HG02642 (cell line): Measurements from ENCODE around the gene PPP1CA.

ENCODE experiments used
- ATAC-seq: cut with Tn5 transposase; IDR thresholded peaks from one replicate; pipeline ENCODE4 v1.9.1; 2021; ENCODE audit warnings: mild to moderate bottlenecking; ENCODE audit not compliant: unreplicated experiment, poor library complexity

The PPP1CA gene

DNA sequence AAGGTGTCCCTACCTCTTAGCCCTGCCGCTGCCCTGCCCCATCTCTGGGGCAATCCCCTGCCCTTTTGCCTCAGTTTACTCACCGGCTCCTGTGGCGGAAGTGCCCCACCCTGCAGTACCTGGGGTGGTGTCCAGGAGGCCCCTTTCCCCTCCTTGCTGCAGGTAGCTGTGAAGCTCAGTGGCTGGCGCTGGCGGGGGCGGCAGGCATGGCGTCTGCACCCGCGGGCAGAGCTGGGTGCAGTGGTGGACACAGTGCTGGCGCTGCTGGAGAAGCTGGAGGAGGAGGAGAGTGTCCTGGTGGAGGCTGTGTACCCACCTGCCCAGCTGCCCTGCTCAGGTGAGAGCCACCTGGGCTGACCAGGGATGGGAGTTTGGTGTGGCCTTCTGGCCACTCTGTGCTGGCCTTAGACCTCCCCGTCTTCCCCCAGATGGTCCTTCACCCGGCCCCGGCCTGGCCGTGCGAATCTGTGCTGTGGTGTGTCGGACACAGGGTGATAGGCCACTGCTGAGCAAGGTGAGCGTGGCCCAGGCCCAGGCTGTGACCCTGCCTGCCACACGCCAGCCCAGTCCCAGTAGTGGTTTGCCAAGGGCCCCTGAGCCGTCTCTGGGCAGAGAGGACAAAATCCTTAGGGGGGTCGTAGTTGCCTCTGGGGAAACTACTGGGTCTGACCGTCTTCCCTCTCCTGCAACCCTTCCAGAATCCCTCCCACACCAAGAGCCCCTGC lies 17.8 kb upstream of the PPP1CA start:
- ATAC-seq: no peak

DNA sequence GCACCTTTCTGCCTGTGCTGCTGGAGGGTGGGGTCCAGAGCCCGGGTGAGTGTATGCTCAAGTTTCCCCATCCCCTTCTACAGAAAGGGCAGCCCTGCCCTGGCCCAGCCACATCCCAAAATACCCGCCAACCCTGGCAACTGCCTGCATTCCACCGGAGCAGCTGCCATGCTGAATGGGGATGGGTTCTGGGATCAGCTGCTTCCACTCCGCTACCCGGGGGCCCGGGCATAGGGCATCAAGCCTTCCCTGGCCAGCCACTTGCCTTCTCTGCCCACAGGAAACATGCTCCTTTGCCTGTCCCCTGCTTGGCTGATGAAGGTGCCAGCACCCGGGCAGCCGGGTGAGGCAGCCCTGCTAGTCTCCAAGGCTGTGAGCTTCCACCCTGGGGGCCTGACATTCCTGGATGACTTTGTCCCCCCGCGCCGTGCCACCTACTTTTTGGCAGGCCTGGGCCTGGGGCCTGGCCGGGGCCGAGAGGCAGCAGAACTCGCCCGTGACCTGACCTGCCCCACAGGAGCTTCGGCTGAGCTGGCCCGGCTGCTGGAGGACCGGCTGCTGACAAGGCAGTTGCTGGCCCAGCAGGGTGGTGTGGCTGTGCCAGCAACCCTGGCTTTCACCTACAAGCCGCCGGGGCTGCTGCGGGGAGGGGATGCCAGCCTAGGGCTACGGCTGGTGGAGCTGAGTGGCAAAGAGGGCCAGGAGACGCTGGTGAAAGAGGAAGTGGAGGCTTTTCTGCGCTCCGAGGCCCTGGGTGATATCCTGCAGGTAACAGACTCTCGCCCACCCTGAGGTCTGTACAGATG lies 17.0 kb upstream of the PPP1CA start:
- no peak for ATAC-seq

DNA sequence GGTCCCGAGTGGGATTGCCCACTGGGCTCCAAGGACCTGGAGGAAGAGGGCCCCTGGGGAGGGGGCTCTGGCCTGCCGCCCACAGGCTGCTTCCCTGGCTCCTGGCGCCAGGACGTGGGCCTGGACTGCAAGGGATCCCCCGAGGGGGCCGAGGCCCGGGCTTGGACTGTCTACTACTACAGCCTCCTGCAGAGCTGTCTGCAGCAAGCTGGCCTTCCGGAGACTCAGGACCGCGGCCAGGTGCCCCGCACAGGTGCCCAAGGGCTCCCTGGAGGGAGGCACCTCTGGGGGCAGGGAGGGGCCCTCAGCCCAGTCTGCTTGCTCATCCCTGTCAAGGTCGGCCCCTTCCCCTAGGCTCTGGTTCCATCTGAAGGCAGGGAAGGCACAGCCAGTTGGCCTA lies 15.8 kb upstream of the PPP1CA start:
- ATAC-seq: no peak

DNA sequence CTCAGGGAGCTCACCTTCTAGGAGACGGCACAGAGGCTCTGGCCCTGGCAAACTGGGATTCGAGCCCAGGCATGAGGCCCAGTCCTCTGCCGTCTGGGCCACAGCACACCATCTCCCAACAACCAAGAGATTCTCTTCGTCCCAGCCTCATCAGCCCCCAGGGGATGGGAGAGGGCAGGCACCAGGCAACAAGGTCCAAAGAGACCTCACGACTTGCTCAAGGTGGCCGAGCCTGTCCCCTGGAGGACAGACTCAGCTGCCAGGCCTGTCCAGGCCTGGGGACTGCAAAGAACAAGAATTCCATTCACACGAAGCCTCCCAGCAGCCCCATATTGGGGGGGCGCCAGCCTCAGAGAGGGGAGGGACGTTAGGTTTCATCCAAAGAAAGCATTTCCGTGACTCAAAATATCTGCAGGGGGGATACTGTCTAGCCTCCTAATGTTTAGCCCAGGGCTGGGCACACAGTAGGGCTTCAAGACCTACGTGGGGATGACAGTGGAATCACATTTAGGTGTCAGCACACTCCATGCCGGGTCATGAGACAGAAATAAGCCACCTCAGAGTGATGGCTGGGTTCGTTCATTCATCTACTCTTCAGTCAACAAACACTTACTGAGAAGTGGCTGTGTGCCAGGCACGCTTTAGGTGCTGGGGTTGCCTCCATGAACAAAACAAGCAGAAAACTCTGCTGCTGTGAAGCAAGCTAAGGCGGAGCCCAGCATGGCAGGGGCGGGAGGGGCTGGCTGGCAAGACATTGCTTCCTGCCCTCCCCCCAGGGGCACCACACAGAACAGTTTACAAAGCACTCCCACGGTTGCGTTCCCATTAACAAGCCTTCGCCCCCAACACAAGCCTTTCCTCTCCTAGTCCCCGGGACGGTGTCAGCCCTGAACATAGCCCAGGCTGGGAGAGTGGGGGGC lies 15.0 kb upstream of the PPP1CA start:
- no peak for ATAC-seq

DNA sequence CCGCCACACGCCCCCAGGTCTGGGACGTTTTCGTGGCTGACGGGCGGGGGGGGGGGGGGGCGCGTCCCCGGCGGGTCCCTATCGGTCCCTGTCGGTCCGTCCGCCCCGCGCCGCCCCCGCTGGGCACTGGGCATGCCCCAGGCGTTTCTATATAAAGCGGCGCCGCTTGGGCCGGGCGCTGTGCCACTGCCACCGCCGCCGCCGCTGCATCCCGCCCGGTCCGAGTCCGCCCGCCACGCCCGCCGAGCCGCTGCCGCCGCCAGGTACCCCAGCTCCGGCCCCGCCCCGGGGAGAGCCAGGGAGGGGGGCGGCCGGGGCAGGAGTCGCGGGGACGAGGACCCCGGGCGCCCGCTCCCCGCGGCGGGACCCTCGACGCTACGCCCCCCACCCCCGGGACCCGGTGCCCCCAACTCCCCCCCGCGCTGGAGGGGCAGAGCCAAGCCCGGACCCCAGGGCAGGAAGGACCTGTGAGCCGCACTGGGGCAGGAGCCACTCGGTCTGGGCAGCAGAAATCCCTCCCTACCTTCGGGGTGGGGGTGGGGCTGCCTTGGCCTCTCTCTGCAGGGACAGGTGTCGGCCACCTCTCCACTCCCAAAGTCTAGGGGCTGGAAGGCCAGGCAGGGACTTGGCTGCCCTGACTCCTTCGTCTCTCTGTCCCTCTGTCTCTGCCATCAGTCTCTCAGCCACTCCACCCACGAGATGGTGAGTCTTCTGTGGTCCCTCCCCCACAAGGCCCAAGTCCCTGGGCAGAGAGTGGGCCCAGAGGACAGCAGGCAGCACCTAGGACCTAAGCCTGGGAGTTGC lies 14.0 kb upstream of the PPP1CA start, which contains the start of gene CARNS1:
TSS of gene CARNS1 (plus strand) at position 178 of the 804 bp plus-strand sequence. CDS start at position 700, 522 bp downstream.
- no peak for ATAC-seq

DNA sequence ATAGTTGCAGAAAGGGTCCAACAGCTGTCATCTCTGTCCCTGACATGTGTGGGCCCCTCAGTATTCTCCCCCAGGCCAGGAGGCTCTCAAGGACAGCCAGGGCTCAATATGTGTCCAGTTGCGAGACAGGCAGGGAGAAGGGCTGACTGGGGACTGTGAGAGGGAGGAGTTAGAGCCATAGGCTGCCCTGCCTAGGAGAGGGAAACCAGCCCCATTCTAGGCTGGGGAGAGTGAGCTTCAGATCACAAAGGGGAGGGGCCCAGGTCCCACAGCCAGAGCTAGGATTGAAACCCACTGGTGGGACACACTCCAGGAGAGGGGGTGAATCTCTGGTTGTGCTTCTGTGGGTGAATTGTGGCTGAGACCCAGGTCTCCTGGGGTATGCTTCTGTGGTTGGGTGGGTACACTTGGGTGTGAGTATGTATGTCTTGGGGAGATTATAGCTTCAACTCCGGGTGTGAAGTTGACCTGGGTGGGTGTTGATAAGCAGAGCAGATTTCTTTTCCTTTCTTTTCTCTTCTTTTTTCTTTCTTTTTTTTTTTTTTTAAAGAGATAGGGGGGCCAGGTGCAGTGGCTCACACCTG lies 11.7 kb upstream of the PPP1CA start:
- no peak for ATAC-seq

DNA sequence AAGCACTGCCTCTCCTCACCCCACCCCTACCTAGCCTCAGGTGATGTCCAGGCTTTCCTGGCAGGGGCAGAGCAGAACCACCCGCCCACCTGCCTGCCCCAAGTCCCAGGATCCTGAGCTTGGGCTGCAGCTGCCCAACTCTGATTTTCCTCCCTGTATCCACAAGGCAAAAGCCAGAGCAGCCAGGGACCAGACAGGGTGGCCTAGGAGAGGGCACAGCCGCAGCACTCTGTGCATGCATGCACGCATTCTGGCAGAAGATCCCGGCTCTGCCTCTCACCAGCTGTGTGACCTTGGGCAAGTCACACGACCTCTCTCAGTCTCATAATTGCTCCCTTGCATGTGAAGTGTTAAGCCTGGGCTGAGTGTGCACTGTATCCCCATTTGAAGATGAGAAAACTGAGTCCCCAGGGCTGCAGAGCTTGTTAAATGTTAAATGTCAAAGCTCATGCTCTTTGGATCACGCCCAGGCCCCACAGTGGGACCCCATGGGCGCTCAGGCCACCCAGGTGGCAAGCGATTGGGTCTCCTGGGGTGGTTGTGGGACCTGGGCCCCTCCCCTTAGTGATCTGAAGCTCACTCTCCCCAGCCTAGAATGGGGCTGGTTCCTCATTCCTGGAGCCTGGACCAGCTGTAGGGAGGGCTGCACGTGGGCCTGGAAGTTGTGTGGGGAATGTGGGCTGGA lies 11.0 kb upstream of the PPP1CA start:
- no peak for ATAC-seq

DNA sequence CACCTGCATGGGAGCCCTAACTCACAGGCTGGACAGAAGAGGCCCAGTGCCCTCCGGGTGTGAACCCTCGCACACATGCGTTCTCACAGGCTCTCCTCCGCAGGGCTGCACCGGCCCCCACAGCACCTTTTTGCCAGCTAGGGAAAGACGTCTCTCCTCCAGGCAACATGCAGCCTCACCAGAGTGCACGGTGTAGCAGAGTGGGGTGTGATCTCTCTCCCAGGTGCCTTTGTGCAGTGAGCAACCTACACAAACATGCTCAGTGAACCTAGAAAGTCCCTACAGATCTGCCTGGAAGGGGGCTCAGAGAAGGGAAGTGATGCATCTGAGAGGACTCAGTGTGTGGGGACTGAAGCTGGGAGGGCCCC lies 10.1 kb upstream of the PPP1CA start:
- ATAC-seq: no peak

DNA sequence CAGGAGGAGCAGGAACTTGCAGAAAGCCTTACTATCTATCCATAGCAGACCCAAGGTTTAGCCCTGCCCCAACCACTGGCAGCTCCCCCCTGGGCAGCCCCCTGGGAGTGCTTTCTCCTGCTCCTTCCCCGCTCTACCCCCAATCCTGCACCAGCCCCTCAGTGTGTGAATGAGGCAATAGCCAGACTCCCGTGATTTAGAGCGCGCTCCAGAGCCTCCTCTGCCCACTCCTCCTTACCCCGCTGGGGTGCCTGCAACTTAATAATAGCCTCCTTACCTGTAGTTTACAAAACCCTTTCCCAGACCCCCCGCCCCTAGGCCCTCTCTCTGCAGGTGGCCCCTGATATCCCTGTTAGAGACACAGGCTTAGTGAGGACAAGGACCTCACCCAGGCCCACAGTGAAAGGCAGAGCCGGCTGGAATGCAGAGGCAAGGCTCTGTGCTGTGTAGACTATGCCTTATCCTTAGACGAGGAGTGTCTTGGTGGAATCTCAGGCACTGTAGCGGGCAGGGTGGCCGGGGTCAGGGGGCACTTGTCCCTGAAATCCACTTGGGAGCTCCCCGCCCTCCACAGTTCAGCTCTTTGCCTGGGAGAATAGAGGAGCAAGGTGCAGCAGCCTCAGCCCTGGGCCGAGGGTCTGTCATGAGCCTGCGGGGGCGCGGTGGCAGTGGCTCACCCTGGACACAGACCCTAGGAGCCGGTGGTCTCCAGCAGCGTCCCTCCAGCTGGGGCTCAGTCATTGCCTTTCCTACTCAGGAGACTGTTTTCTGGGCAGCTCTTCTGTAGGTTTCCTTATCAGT lies 9.5 kb upstream of the PPP1CA start:
- no peak for ATAC-seq

DNA sequence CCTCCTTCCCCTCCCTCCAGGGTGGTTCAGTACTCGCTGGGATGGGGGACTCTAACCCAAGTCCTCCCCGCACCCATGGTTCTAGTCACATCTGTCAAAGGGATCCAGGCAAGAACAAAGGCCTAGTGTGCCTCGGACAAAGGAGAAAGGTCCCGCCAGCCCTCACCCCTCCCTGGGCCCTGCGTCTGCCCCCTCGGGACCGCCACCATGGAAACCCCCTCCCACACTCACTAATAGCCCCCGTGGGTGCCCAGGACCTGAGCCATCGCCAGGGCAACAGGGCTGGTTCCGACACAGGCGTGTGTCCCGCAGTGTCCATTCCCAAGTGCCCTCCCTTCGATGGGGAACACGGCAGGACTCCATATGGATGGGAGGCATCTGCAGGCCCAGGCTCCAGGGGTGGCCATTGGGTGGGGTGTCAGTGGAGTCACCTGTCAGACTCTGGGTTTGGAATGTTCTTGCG lies 8.7 kb upstream of the PPP1CA start:
- ATAC-seq: no peak

DNA sequence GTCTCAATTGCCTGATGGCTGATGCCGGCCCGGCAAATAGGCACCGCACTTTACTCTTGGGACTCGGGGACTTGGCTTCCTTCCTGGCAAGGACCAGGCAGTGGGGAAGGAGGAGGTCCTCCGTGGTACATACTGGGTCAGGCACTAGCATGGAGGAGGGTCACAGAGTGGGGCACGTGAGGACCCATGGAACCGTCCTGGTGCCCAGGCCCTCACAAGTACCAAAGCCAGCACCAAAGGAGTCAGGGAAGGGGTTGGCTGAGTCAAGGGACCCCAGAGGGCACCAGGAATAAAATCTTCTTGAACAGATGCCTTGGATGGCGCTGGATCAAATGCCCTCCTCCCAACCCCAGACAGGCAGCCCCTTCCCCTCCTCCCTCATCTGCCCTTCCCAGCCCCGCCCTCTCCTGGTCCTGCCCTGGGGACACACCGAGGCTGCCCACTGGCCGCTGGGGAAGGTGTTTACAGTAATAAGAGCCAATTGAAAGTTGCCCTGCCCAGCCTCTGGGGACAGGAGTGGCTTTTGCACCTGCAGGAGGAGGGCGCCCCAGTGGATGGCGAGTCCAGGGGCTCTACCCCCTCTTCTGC lies 8.2 kb upstream of the PPP1CA start:
- peak; percentile 6 for ATAC-seq

DNA sequence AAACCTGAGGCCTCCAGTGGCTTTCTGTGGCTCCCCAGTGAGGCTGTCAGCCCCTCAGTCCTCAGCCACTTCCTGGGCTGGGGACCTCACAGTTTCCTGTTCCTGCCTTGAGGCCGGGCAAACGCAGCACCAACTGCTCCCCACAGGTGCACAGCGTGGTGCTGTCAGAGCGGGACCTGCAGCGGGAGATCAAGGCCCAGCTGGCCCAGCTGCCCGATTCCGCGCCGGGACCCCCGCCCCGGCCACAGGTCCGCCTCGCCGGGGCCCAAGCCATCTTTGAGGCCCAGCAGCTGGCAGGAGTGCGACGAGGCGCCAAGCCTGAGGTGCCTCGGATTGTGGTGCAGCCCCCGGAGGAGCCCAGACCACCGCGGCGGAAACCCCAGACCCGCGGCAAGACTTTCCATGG lies 7.6 kb upstream of the PPP1CA start:
- ATAC-seq: peak; percentile 51

DNA sequence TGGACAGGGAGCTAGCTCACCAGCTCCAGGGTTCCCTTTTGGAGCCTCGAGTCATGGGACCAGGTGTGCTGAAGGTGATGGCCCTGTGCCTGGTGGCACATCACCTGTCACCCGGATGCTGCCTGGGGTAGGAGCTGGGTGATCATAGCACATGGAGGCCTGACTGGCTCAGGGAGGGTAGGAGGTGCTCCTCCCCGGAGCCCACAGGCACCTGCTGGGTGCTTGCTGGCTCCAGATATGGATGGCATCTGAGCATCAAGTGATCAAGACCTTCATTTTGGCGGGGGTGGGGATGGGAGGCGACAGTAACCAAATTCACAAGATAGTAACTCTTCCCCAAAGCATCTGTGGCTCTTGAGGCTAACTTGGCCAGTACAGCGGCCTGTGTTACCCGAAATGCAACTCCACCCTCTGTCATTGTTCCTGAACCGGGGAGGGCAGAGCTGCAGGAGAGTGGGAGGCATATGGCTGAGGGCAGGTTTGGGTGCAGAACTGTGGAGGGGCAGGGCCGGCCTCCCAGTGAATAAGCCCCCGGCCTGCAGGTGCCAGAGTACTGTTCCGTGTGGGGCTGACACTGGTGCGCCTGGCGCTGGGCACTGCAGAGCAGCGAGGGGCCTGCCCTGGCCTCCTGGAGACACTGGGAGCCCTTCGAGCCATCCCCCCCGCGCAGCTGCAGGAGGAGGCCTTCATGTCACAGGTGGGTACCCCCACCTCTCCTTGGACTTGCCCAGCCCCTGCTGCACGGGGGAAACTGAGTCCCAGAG lies 7.0 kb upstream of the PPP1CA start:
- peak; percentile 15 for ATAC-seq

DNA sequence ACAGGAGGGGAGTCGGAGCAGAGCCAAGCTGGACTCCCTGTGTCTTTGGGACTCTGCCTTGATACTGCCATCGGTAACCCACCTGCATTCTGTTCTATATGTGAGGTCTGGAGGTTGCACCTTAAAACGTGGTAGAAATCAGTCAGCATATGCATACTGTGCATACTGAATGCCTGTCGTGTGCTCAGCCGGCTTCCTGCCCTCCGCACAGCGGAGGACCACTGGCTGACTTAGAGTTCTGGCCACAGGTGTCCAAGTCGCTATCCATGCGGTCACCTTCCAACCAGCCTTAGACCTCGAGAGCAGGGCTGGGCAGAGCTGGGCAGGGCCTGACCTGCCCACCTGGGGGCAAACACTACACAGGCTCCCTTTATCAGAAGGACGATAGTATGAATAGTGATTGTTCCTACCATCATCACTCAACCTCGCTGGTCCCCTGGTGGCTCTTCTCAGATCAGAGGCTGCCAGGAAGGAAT lies 6.1 kb upstream of the PPP1CA start:
- ATAC-seq: no peak

DNA sequence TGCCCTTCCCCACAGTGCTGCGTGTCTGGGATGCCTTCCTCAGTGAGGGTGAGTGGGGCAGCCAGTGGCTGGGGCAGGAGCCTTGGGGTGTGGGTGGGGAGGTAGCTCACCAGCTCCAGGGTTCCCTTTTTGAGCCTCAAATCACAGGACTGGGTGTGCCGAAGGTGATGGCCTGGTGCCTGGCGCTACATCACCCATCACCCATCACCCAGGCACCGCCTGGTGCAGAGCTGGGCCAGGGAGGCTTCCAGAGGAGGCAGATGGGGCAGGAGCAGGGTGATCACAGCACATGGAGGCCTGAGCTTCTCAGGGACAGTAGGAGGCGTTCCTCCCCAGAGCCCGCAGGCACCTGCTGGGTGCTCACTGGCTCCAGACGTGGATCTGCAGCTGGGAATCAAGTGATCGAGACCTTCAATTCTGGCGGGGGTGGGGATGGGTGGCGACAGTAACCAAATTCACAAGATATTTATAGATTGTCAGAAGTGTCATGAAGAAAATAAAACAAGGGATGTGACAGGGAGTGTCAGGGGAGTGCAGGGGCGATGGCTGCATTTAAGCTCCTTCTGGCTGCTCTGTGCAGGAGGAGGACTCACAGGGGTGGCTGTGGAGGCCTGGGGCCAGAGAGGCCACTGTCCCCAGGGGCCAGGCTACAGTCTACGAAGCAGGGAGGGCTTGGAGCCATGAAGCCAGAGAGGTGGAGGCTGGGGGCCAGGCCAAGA lies 5.5 kb upstream of the PPP1CA start:
- no peak for ATAC-seq

DNA sequence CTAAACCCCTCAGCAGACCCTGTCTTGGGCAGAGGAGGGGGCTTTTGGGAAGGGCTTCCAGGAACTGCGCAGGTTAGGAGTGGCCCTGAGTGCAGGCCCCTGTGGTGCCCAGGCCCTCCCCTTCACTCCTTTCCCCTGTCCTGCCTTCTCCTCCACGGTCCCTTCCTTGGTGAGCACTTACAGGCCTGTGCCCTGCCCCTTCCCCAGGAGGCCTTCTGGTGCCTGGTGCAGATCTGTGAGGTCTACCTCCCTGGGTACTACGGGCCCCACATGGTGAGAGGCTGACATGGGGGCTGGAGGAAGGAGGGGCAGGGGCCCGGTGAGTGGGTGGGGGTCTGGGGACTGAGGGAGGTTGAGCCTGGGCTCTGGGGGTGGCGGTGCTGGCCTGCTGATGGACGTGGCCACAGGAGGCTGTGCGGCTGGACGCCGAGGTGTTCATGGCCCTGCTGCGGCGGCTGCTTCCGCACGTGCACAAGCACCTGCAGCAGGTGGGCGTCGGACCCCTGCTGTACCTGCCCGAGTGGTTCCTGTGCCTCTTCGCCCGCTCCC lies 4.8 kb upstream of the PPP1CA start:
- no peak for ATAC-seq
